Activated CD4-positive, alpha-beta T cell treated with anti-CD3 and anti-CD28 coated beads, Interleukin-2, amount 10 ng/mL, durations not matched to agents 7 days and 5 days (primary cell): ENCODE measurements around the gene NEAT1. TPM values are rescaled to one million over a fixed set of nuclear protein-coding genes. Genes with fewer than 3 reads are reported as not detected.

Experiments
- CTCF ChIA-PET: fragments of 350-600 bp; sonication (Branson Sonifier 250); formaldehyde crosslinking; loops from one replicate; lab custom pipeline; 2021; ENCODE audit warnings: antibody characterized with exemption; lab: Charles Lee
- POLR2A ChIA-PET: fragments of 350-600 bp; sonication (Branson Sonifier 250); formaldehyde crosslinking; loops from one replicate; lab custom pipeline; 2021; ENCODE audit warnings: antibody characterized with exemption; lab: Charles Lee
- DNase-seq: peaks from one replicate; pipeline ENCODE4 v3.0.0-alpha.2; 2020
- H3K27ac Mint-ChIP-seq: one replicate; pipeline ENCODE4 v1.8.0; 2021; ENCODE audit warnings: mild to moderate bottlenecking, moderate library complexity, mixed read lengths
- H3K27me3 Mint-ChIP-seq: one replicate; pipeline ENCODE4 v1.8.0; 2021; ENCODE audit warnings: mixed read lengths
- H3K36me3 Mint-ChIP-seq: one replicate; pipeline ENCODE4 v1.8.0; 2021; ENCODE audit warnings: low read depth, mixed read lengths
- H3K4me1 Mint-ChIP-seq: one replicate; pipeline ENCODE4 v1.8.0; 2021; ENCODE audit warnings: mixed read lengths
- H3K4me3 Mint-ChIP-seq: one replicate; pipeline ENCODE4 v1.8.0; 2021; ENCODE audit warnings: mild to moderate bottlenecking, moderate library complexity, mixed read lengths
- H3K9me3 Mint-ChIP-seq: one replicate; pipeline ENCODE4 v1.8.0; 2021; ENCODE audit warnings: mixed read lengths
- total RNA-seq, 2 experiments: library from RNA; stranded (reverse); gene quantifications; one replicate each; pipeline ENCODE4 v1.2.3, GENCODE V29; 2021

The NEAT1 gene
- total RNA-seq, 2 experiments from 2014 or later, result 463 to 610 TPM

GRCh38 chr11:65420979-65421793, 1.4 kb upstream of the NEAT1 start:
- DNase-seq, result peak; percentile 94
- ChIA-PET CTCF (interaction anchor here (0.6 to 8.1 kb wide), 4 partner anchors 39 to 151 kb away, joined by 3 to 67 read pairs (median 3); partner anchors contain the start of genes FAM89B, MALAT1 and SLC25A45), POLR2A (interaction anchor here (0.7 to 14.2 kb wide), 4 partner anchors 40 to 82 kb away, joined by 3 to 781 read pairs (median 10); partner anchors contain the start of gene MALAT1)
- no peaks in the 10 kb centered on the region for H3K9me3 Mint-ChIP-seq
- H3K27me3 Mint-ChIP-seq, result peaks cover 5% of the 10 kb centered on the region
- peaks cover 46% of the 10 kb centered on the region for H3K4me1 Mint-ChIP-seq
- H3K27ac Mint-ChIP-seq, result peak overlapping the region; percentile 97
- H3K4me3 Mint-ChIP-seq, result peak overlapping the region; percentile 91
- H3K36me3 Mint-ChIP-seq, result peaks cover 37% of the 10 kb centered on the region

GRCh38 chr11:65421794-65422632, 585 bp upstream of the NEAT1 start:
- Mint-ChIP-seq H3K36me3 (peaks cover 45% of the 10 kb centered on the region), H3K27ac (peak overlapping the region; percentile 97), H3K4me1 (peaks cover 46% of the 10 kb centered on the region), H3K9me3 (no peaks in the 10 kb centered on the region), H3K4me3 (peak overlapping the region; percentile 91), H3K27me3 (peaks cover 5% of the 10 kb centered on the region)
- ChIA-PET CTCF (interaction anchor here (1.2 to 8.1 kb wide), 2 partner anchors 77 to 80 kb away, joined by 3 to 67 read pairs; partner anchors contain the start of gene MALAT1), POLR2A (interaction anchor here (0.6 to 14.2 kb wide), 9 partner anchors 34 to 235 kb away, joined by 3 to 781 read pairs (median 5); partner anchors contain the start of genes FAM89B, FRMD8 and MALAT1)
- DNase-seq, result peak; percentile 94

GRCh38 chr11:65423516-65424204, 1.1 kb downstream of the NEAT1 start:
- H3K4me1 Mint-ChIP-seq, result peaks cover 47% of the 10 kb centered on the region
- H3K27ac Mint-ChIP-seq, result peak overlapping the region; percentile 97

GRCh38 chr11:65424205-65425104, 1.9 kb downstream of the NEAT1 start:
- CTCF ChIA-PET, result interaction anchor here (3.0 kb wide), 1 partner anchor 73 kb away, joined by 9 read pairs; no protein-coding TSS in a partner anchor
- H3K36me3 Mint-ChIP-seq, result peaks cover 63% of the 10 kb centered on the region
- H3K9me3 Mint-ChIP-seq, result no peaks in the 10 kb centered on the region
- H3K27me3 Mint-ChIP-seq, result peaks cover 5% of the 10 kb centered on the region
- H3K4me1 Mint-ChIP-seq, result peaks cover 49% of the 10 kb centered on the region
- peak overlapping the region; percentile 97 for H3K27ac Mint-ChIP-seq
- POLR2A ChIA-PET, result interaction anchor here (0.6 to 14.2 kb wide), 8 partner anchors 8 to 325 kb away, joined by 3 to 781 read pairs (median 4); partner anchors contain the start of genes FRMD8 and MALAT1
- peak; percentile 58 for DNase-seq
- peak overlapping the region; percentile 91 for H3K4me3 Mint-ChIP-seq

More at GRCh38 chr11:65423516-65424204, 1.1 kb downstream of the NEAT1 start:
- POLR2A ChIA-PET, result interaction anchor here (0.6 to 14.2 kb wide), 9 partner anchors 36 to 676 kb away, joined by 3 to 781 read pairs (median 4); partner anchors contain the start of genes FRMD8, MALAT1 and SCYL1
- DNase-seq, result no peak
- Mint-ChIP-seq H3K36me3 (peaks cover 59% of the 10 kb centered on the region), H3K9me3 (no peaks in the 10 kb centered on the region), H3K27me3 (peaks cover 5% of the 10 kb centered on the region), H3K4me3 (peak overlapping the region; percentile 91)
- CTCF ChIA-PET, result interaction anchor here (0.6 to 3.0 kb wide), 4 partner anchors 42 to 84 kb away, joined by 3 to 9 read pairs (median 4); partner anchors contain the start of gene MALAT1

GRCh38 chr11:65425105-65425970, 2.7 kb downstream of the NEAT1 start:
- H3K4me3 Mint-ChIP-seq, result peak overlapping the region; percentile 91
- peak overlapping the region; percentile 97 for H3K27ac Mint-ChIP-seq
- peaks cover 5% of the 10 kb centered on the region for H3K27me3 Mint-ChIP-seq
- POLR2A ChIA-PET, result interaction anchor here (0.8 to 14.2 kb wide), 4 partner anchors 9 to 78 kb away, joined by 3 to 781 read pairs (median 10); partner anchors contain the start of gene MALAT1
- H3K4me1 Mint-ChIP-seq, result peaks cover 51% of the 10 kb centered on the region
- H3K36me3 Mint-ChIP-seq, result peaks cover 71% of the 10 kb centered on the region
- DNase-seq, result peak; percentile 91
- no peaks in the 10 kb centered on the region for H3K9me3 Mint-ChIP-seq
- CTCF ChIA-PET, result interaction anchor here (3.0 kb wide), 1 partner anchor 72 kb away, joined by 9 read pairs; no protein-coding TSS in a partner anchor

- H3K4me3 Mint-ChIP-seq, result peak overlapping the region; percentile 91
- peak overlapping the region; percentile 97 for H3K27ac Mint-ChIP-seq
- H3K36me3 Mint-ChIP-seq, result peaks cover 76% of the 10 kb centered on the region
- ChIA-PET POLR2A (interaction anchor here (14.2 kb wide), 1 partner anchor 77 kb away, joined by 781 read pairs; the partner anchor contains the start of gene MALAT1), CTCF (interaction anchor here (0.7 to 3.0 kb wide), 4 partner anchors 10 to 84 kb away, joined by 3 to 9 read pairs (median 4); no protein-coding TSS in a partner anchor)
- peak; percentile 53 for DNase-seq
- H3K27me3 Mint-ChIP-seq, result peaks cover 5% of the 10 kb centered on the region
- no peaks in the 10 kb centered on the region for H3K9me3 Mint-ChIP-seq
- H3K4me1 Mint-ChIP-seq, result peaks cover 56% of the 10 kb centered on the region
Observed at GRCh38 chr11:65425971-65426838, 3.6 kb downstream of the NEAT1 start.

GRCh38 chr11:65426839-65427690, 4.5 kb downstream of the NEAT1 start:
- ChIA-PET CTCF (interaction anchor here (1.0 to 1.8 kb wide), 2 partner anchors 11 to 83 kb away, joined by 3 to 6 read pairs; no protein-coding TSS in a partner anchor), POLR2A (interaction anchor here (0.7 to 14.2 kb wide), 4 partner anchors 10 to 165 kb away, joined by 3 to 781 read pairs (median 4); partner anchors contain the start of gene MALAT1)
- peaks cover 64% of the 10 kb centered on the region for H3K4me1 Mint-ChIP-seq
- no peaks in the 10 kb centered on the region for H3K9me3 Mint-ChIP-seq
- DNase-seq, result no peak
- H3K27me3 Mint-ChIP-seq, result peaks cover 5% of the 10 kb centered on the region
- peak overlapping the region; percentile 97 for H3K27ac Mint-ChIP-seq
- H3K4me3 Mint-ChIP-seq, result peak overlapping the region; percentile 91
- H3K36me3 Mint-ChIP-seq, result peaks cover 81% of the 10 kb centered on the region

- Mint-ChIP-seq H3K36me3 (peaks cover 82% of the 10 kb centered on the region), H3K27me3 (peaks cover under 1% of the 10 kb centered on the region)
- CTCF ChIA-PET, result interaction anchor here (0.6 to 1.8 kb wide), 2 partner anchors 12 to 90 kb away, joined by 3 to 6 read pairs; no protein-coding TSS in a partner anchor
Observed at GRCh38 chr11:65427691-65428577, 5.3 kb downstream of the NEAT1 start.

More at GRCh38 chr11:65427691-65428577, 5.3 kb downstream of the NEAT1 start:
- DNase-seq, result peak; percentile 51
- Mint-ChIP-seq H3K4me3 (peak overlapping the region; percentile 91), H3K27ac (peak overlapping the region; percentile 97), H3K9me3 (no peaks in the 10 kb centered on the region), H3K4me1 (peaks cover 67% of the 10 kb centered on the region)
- POLR2A ChIA-PET, result interaction anchor here (0.7 to 14.2 kb wide), 4 partner anchors 11 to 166 kb away, joined by 3 to 781 read pairs (median 4); partner anchors contain the start of gene MALAT1
